AG04449 (cell line): Measurements from ENCODE around the gene USP25.

Experiments
- CTCF ChIA-PET: fragments of 350-600 bp; formaldehyde crosslinking; extraction: SDS; loops from one replicate; lab custom pipeline; 2021; ENCODE audit warnings: antibody characterized with exemption; lab: Yijun Ruan, JAX
- POLR2A ChIA-PET: fragments of 400-600, 350-600 bp; formaldehyde crosslinking; extraction: SDS; loops from one replicate; lab custom pipeline; 2020; ENCODE audit warnings: antibody characterized with exemption, inconsistent platforms; lab: Yijun Ruan, JAX
- DNase-seq: peaks from one replicate; pipeline ENCODE4 v3.0.0-alpha.2; 2010; ENCODE audit warnings: low read depth, low spot score
- H3K4me3 ChIP-seq: 2 replicates; pipeline ENCODE4 v1.5.1; 2011; ENCODE audit warnings: low read depth, mild to moderate bottlenecking, control low read depth, low read length
- TF ChIP-seq, protein P1 (sequence below): IDR thresholded peaks from one replicate; pipeline ENCODE4 v1.5.1; 2011; ENCODE audit warnings: mild to moderate bottlenecking, moderate library complexity, low read length, control low read depth, inconsistent platforms; ENCODE audit not compliant: insufficient read depth; ENCODE audit errors: missing control alignments

The USP25 gene

DNA sequence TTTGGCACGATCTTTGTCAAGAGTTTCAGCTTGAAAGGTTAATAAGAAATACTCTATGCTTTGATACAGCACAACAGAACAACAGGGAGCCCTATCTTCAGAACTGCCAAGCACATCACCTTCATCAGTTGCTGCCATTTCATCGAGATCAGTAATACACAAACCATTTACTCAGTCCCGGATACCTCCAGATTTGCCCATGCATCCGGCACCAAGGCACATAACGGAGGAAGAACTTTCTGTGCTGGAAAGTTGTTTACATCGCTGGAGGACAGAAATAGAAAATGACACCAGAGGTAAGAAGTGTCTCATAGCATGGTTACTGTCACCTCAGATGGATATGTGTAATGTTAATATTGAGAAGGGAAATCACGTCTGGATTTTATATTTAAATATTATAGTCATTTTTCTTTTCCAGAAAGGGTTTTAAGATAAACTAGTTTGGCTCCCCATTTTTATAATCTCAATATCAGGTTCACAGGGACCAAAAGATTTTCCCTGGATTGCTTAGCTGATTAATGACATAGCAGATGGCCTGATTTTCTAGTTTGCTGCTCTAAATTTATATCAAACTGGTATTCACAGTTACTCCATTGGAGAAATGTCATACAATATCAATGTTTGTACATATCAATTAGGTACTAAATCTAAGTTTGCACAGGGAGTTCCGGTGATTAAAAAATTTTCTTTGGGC lies 97.3 kb downstream of the USP25 start:
- TF ChIP-seq, protein P1, sequence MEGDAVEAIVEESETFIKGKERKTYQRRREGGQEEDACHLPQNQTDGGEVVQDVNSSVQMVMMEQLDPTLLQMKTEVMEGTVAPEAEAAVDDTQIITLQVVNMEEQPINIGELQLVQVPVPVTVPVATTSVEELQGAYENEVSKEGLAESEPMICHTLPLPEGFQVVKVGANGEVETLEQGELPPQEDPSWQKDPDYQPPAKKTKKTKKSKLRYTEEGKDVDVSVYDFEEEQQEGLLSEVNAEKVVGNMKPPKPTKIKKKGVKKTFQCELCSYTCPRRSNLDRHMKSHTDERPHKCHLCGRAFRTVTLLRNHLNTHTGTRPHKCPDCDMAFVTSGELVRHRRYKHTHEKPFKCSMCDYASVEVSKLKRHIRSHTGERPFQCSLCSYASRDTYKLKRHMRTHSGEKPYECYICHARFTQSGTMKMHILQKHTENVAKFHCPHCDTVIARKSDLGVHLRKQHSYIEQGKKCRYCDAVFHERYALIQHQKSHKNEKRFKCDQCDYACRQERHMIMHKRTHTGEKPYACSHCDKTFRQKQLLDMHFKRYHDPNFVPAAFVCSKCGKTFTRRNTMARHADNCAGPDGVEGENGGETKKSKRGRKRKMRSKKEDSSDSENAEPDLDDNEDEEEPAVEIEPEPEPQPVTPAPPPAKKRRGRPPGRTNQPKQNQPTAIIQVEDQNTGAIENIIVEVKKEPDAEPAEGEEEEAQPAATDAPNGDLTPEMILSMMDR, result no peak
- no peak for DNase-seq
- H3K4me3 ChIP-seq, result no peak overlapping the region
- POLR2A ChIA-PET, result no interaction called here
- CTCF ChIA-PET, result interaction anchor here (1.7 kb wide), 1 partner anchor 14 kb away, joined by 6 read pairs; no protein-coding TSS in a partner anchor

DNA sequence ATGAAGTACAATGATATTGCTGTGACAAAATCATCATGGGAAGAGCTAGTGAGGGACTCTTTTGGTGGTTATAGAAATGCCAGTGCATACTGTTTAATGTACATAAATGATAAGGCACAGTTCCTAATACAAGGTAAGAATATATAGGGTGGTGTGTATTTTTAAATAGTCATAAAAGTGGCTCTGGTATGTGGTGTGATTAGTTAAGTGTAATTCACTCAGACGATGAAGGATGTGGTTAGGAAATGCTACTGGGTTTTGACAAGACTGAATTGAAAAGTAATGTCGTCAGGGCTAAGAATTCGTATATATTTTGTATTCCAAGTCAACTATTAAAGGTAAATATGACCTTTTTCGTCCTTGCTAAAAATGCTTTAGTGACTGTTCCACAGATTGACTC lies 101.7 kb downstream of the USP25 start:
- ChIA-PET POLR2A (no interaction called here), CTCF (interaction anchor here (0.7 to 1.6 kb wide), 2 partner anchors 10 kb away, joined by 3 read pairs; no protein-coding TSS in a partner anchor)
- H3K4me3 ChIP-seq, result no peak overlapping the region
- TF ChIP-seq, protein P1, result no peak
- no peak for DNase-seq

DNA sequence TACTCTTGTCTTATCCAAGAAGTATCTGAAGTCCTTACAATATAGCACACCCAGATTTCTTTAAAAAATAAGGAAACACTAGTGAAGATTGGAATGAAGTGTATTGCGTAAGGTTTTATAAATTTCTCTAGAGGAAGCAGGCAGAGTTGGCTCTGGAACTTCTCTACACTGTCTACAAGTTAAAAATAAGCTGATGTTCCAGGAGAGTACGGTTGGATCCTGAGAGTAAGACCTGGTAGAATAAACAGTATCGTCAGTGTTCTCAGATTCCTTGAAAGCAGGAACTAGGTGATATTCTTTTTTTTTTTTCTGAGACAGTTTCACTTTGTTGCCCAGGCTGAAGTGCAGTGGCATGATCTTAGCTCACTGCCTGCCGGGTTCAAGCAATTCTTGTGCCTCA lies 107.9 kb downstream of the USP25 start:
- TF ChIP-seq, protein P1, result no peak
- H3K4me3 ChIP-seq, result no peak overlapping the region
- POLR2A ChIA-PET, result no interaction called here
- CTCF ChIA-PET, result no interaction called here
- DNase-seq, result no peak

DNA sequence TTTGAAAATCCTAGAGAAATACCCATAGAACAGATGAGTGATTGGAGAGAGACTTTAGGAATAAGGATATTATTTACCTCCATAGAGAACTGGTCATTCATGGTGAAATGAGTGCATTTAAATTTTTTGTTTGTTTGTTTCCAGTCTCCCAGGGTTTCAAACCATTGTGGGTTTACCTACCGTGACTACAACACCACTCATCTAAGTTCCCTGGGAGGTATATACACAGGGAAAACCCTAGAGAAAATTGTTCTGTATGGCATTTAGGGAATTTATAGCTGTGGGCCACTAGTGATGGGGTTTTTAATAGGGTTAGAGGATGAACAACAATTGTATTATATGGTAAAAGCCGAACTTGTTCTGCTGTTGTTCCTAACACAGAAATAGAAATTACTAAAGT lies 109.2 kb downstream of the USP25 start:
- POLR2A ChIA-PET, result no interaction called here
- TF ChIP-seq, protein P1, result no peak
- CTCF ChIA-PET, result no interaction called here
- H3K4me3 ChIP-seq, result no peak overlapping the region
- DNase-seq, result no peak

DNA sequence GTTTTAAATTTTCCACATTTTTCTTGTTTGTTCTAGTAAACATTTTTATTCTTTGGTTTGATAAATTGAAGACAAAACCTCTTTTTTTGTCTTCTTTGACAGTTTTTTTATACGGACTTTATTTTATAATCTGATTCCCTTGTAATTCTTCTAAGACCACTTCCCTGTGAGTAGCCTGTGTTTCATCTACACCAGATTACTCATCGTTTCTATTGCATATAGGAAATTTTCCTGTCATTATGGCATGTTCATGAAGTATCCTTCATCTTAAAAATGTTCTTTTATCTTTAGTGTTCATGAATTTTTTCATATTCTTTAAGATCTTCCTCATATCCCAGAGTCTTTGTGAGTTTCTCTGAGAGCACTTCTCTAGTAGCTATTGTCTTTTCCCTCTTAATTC lies 109.8 kb downstream of the USP25 start:
- H3K4me3 ChIP-seq, result no peak overlapping the region
- CTCF ChIA-PET, result no interaction called here
- TF ChIP-seq, protein P1, result no peak
- POLR2A ChIA-PET, result no interaction called here
- DNase-seq, result no peak

DNA sequence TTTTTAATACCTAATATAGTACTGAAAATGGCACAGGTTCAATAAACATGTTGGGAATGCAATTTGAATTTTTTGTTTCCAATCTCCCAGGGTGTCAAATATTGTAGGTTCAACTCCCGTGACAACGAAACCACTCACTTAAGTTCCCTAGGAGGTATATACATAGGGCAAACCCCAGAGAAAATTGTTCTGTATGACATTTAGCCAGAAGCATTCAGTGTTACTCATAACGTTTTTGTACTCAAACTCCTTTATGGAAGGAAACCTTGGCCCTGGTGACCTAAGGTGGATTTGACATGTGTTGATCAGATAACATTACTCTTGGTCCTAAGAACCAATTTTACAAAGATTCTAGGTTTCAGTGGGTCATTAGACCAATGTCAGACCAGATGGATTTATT lies 110.6 kb downstream of the USP25 start:
- DNase-seq, result no peak
- TF ChIP-seq, protein P1, result no peak
- CTCF ChIA-PET, result no interaction called here
- POLR2A ChIA-PET, result no interaction called here
- H3K4me3 ChIP-seq, result no peak overlapping the region
